ENCODE data around the gene ZNF71. TPM values are rescaled to one million over a fixed set of nuclear protein-coding genes. Genes with fewer than 3 reads are reported as not detected.
A peak's percentile ranks its signal among the peaks of the same experiment; 100 is the strongest.

Gene ZNF71
- total and polyA plus RNA-seq, 2 donors, result 3.5 to 5.1 TPM

GRCh38 chr19:56573914-56574313 lies 21.2 kb upstream of the ZNF71 start:
- no peaks in the 10 kb centered on the region for H3K27me3 ChIP-seq (ENCODE audit: control insufficient read depth in 2 of 2, insufficient read depth in 1 of 2, low read length in 1 of 2)
- 97% methylated on average over 3 of the region's 3 CpGs for WGBS
- H3K27ac ChIP-seq (ENCODE audit: low read depth in 1 of 2, low read length in 1 of 2), result no peak overlapping the region
- H3K9me3 ChIP-seq (ENCODE audit: control insufficient read depth in 2 of 2, insufficient read depth in 1 of 2, low read length in 1 of 2), result peaks cover 3 to 17% of the 10 kb centered on the region in 2 donors
- H3K4me1 ChIP-seq (ENCODE audit: control insufficient read depth in 2 of 2, insufficient read depth in 2 of 2, low read length in 2 of 2), result no peaks in the 10 kb centered on the region
- no peak for DNase-seq (ENCODE audit: low read depth in 6 of 9, low spot score in 9 of 9)
- H3K36me3 ChIP-seq (ENCODE audit: control insufficient read depth in 2 of 2, insufficient read depth in 2 of 2, low read length in 1 of 2), result peaks cover 21 to 25% of the 10 kb centered on the region in 2 donors
- no peak overlapping the region for H3K4me3 ChIP-seq (ENCODE audit: low read length in 2 of 2)

GRCh38 chr19:56577719-56578602 lies 17.1 kb upstream of the ZNF71 start:
- Histone ChIP-seq H3K36me3 (ENCODE audit: control insufficient read depth in 2 of 2, insufficient read depth in 2 of 2, low read length in 1 of 2) (peaks cover 5 to 12% of the 10 kb centered on the region in 2 donors), H3K27me3 (ENCODE audit: control insufficient read depth in 2 of 2, insufficient read depth in 1 of 2, low read length in 1 of 2) (no peaks in the 10 kb centered on the region), H3K4me1 (ENCODE audit: control insufficient read depth in 2 of 2, insufficient read depth in 2 of 2, low read length in 2 of 2) (no peaks in the 10 kb centered on the region), H3K4me3 (ENCODE audit: low read length in 2 of 2) (no peak overlapping the region), H3K9me3 (ENCODE audit: control insufficient read depth in 2 of 2, insufficient read depth in 1 of 2, low read length in 1 of 2) (peaks cover 6 to 12% of the 10 kb centered on the region in 2 donors), H3K27ac (ENCODE audit: low read depth in 1 of 2, low read length in 1 of 2) (no peak overlapping the region)
- WGBS, result 98% methylated on average over 11 of the region's 11 CpGs
- DNase-seq (ENCODE audit: low read depth in 6 of 9, low spot score in 9 of 9), result no peak

- Histone ChIP-seq H3K4me1 (ENCODE audit: control insufficient read depth in 2 of 2, insufficient read depth in 2 of 2, low read length in 2 of 2) (peaks cover 4 to 7% of the 10 kb centered on the region in 2 donors), H3K4me3 (ENCODE audit: low read length in 2 of 2) (no peak overlapping the region), H3K27me3 (ENCODE audit: control insufficient read depth in 2 of 2, insufficient read depth in 1 of 2, low read length in 1 of 2) (no peaks in the 10 kb centered on the region), H3K9me3 (ENCODE audit: control insufficient read depth in 2 of 2, insufficient read depth in 1 of 2, low read length in 1 of 2) (peaks cover 4 to 10% of the 10 kb centered on the region in 2 donors), H3K27ac (ENCODE audit: low read depth in 1 of 2, low read length in 1 of 2) (no peak overlapping the region), H3K36me3 (ENCODE audit: control insufficient read depth in 2 of 2, insufficient read depth in 2 of 2, low read length in 1 of 2) (peaks cover 3 to 5% of the 10 kb centered on the region in 2 donors)
- 72% methylated on average over 4 of the region's 4 CpGs for WGBS
- no peak for DNase-seq (ENCODE audit: low read depth in 6 of 9, low spot score in 9 of 9)
Measured at GRCh38 chr19:56594446-56594782, 688 bp upstream of the ZNF71 start.

GRCh38 chr19:56595548-56595899 lies 422 bp downstream of the ZNF71 start:
- 1% methylated on average over 4 of the region's 4 CpGs for WGBS
- H3K9me3 ChIP-seq (ENCODE audit: control insufficient read depth in 2 of 2, insufficient read depth in 1 of 2, low read length in 1 of 2), result no peaks in the 10 kb centered on the region
- peak overlapping the region; percentile 75 to 79 for H3K4me3 ChIP-seq (ENCODE audit: low read length in 2 of 2)
- H3K27ac ChIP-seq (ENCODE audit: low read depth in 1 of 2, low read length in 1 of 2), result no peak overlapping the region
- DNase-seq (ENCODE audit: low read depth in 6 of 9, low spot score in 9 of 9), result peak in 1 of 9 donors; percentile 3
- H3K36me3 ChIP-seq (ENCODE audit: control insufficient read depth in 2 of 2, insufficient read depth in 2 of 2, low read length in 1 of 2), result peaks cover 3 to 5% of the 10 kb centered on the region in 2 donors
- peaks cover 4 to 7% of the 10 kb centered on the region in 2 donors for H3K4me1 ChIP-seq (ENCODE audit: control insufficient read depth in 2 of 2, insufficient read depth in 2 of 2, low read length in 2 of 2)
- H3K27me3 ChIP-seq (ENCODE audit: control insufficient read depth in 2 of 2, insufficient read depth in 1 of 2, low read length in 1 of 2), result no peaks in the 10 kb centered on the region

GRCh38 chr19:56596676-56597075 lies 1.6 kb downstream of the ZNF71 start:
- no peak overlapping the region for H3K27ac ChIP-seq (ENCODE audit: low read depth in 1 of 2, low read length in 1 of 2)
- H3K9me3 ChIP-seq (ENCODE audit: control insufficient read depth in 2 of 2, insufficient read depth in 1 of 2, low read length in 1 of 2), result peaks cover 8 to 10% of the 10 kb centered on the region in 2 donors
- DNase-seq (ENCODE audit: low read depth in 6 of 9, low spot score in 9 of 9), result no peak
- peaks cover 14% of the 10 kb centered on the region in 2 donors for H3K36me3 ChIP-seq (ENCODE audit: control insufficient read depth in 2 of 2, insufficient read depth in 2 of 2, low read length in 1 of 2)
- H3K4me1 ChIP-seq (ENCODE audit: control insufficient read depth in 2 of 2, insufficient read depth in 2 of 2, low read length in 2 of 2), result peaks cover 4 to 7% of the 10 kb centered on the region in 2 donors
- WGBS, result 86% methylated on average over 4 of the region's 4 CpGs
- no peaks in the 10 kb centered on the region for H3K27me3 ChIP-seq (ENCODE audit: control insufficient read depth in 2 of 2, insufficient read depth in 1 of 2, low read length in 1 of 2)
- no peak overlapping the region for H3K4me3 ChIP-seq (ENCODE audit: low read length in 2 of 2)

- no peak for DNase-seq (ENCODE audit: low read depth in 6 of 9, low spot score in 9 of 9)
- Histone ChIP-seq H3K27ac (ENCODE audit: low read depth in 1 of 2, low read length in 1 of 2) (no peak overlapping the region), H3K9me3 (ENCODE audit: control insufficient read depth in 2 of 2, insufficient read depth in 1 of 2, low read length in 1 of 2) (peaks cover 8 to 10% of the 10 kb centered on the region in 2 donors), H3K36me3 (ENCODE audit: control insufficient read depth in 2 of 2, insufficient read depth in 2 of 2, low read length in 1 of 2) (peaks cover 14 to 15% of the 10 kb centered on the region in 2 donors), H3K27me3 (ENCODE audit: control insufficient read depth in 2 of 2, insufficient read depth in 1 of 2, low read length in 1 of 2) (no peaks in the 10 kb centered on the region), H3K4me1 (ENCODE audit: control insufficient read depth in 2 of 2, insufficient read depth in 2 of 2, low read length in 2 of 2) (peaks cover 4 to 7% of the 10 kb centered on the region in 2 donors), H3K4me3 (ENCODE audit: low read length in 2 of 2) (no peak overlapping the region)
- WGBS, result 98% methylated on average over 4 of the region's 4 CpGs
Measured at GRCh38 chr19:56597696-56598095, 2.6 kb downstream of the ZNF71 start.

GRCh38 chr19:56601375-56601774 lies 6.3 kb downstream of the ZNF71 start:
- Histone ChIP-seq H3K36me3 (ENCODE audit: control insufficient read depth in 2 of 2, insufficient read depth in 2 of 2, low read length in 1 of 2) (peaks cover 14 to 18% of the 10 kb centered on the region in 2 donors), H3K4me1 (ENCODE audit: control insufficient read depth in 2 of 2, insufficient read depth in 2 of 2, low read length in 2 of 2) (no peaks in the 10 kb centered on the region), H3K27me3 (ENCODE audit: control insufficient read depth in 2 of 2, insufficient read depth in 1 of 2, low read length in 1 of 2) (no peaks in the 10 kb centered on the region), H3K9me3 (ENCODE audit: control insufficient read depth in 2 of 2, insufficient read depth in 1 of 2, low read length in 1 of 2) (peaks cover 17 to 24% of the 10 kb centered on the region in 2 donors), H3K27ac (ENCODE audit: low read depth in 1 of 2, low read length in 1 of 2) (no peak overlapping the region), H3K4me3 (ENCODE audit: low read length in 2 of 2) (no peak overlapping the region)
- no peak for DNase-seq (ENCODE audit: low read depth in 6 of 9, low spot score in 9 of 9)
- WGBS, result 98% methylated on average over 3 of the region's 3 CpGs

GRCh38 chr19:56603829-56604228 lies 8.7 kb downstream of the ZNF71 start:
- H3K36me3 ChIP-seq (ENCODE audit: control insufficient read depth in 2 of 2, insufficient read depth in 2 of 2, low read length in 1 of 2), result peaks cover 10 to 15% of the 10 kb centered on the region in 2 donors
- no peak overlapping the region for H3K4me3 ChIP-seq (ENCODE audit: low read length in 2 of 2)
- no peak for DNase-seq (ENCODE audit: low read depth in 6 of 9, low spot score in 9 of 9)
- peaks cover 18 to 30% of the 10 kb centered on the region in 2 donors for H3K9me3 ChIP-seq (ENCODE audit: control insufficient read depth in 2 of 2, insufficient read depth in 1 of 2, low read length in 1 of 2)
- no peaks in the 10 kb centered on the region for H3K4me1 ChIP-seq (ENCODE audit: control insufficient read depth in 2 of 2, insufficient read depth in 2 of 2, low read length in 2 of 2)
- H3K27me3 ChIP-seq (ENCODE audit: control insufficient read depth in 2 of 2, insufficient read depth in 1 of 2, low read length in 1 of 2), result no peaks in the 10 kb centered on the region
- no peak overlapping the region for H3K27ac ChIP-seq (ENCODE audit: low read depth in 1 of 2, low read length in 1 of 2)
- WGBS, result 80% methylated on average over 6 of the region's 6 CpGs

GRCh38 chr19:56608274-56608964 lies 13.3 kb downstream of the ZNF71 start:
- DNase-seq (ENCODE audit: low read depth in 6 of 9, low spot score in 9 of 9), result no peak
- H3K36me3 ChIP-seq (ENCODE audit: control insufficient read depth in 2 of 2, insufficient read depth in 2 of 2, low read length in 1 of 2), result peaks cover 0 to 9% of the 10 kb centered on the region in 2 donors
- no peak overlapping the region for H3K4me3 ChIP-seq (ENCODE audit: low read length in 2 of 2)
- H3K9me3 ChIP-seq (ENCODE audit: control insufficient read depth in 2 of 2, insufficient read depth in 1 of 2, low read length in 1 of 2), result peaks cover 12 to 24% of the 10 kb centered on the region in 2 donors
- no peak overlapping the region for H3K27ac ChIP-seq (ENCODE audit: low read depth in 1 of 2, low read length in 1 of 2)
- no peaks in the 10 kb centered on the region for H3K4me1 ChIP-seq (ENCODE audit: control insufficient read depth in 2 of 2, insufficient read depth in 2 of 2, low read length in 2 of 2)
- 97% methylated on average over 8 of the region's 8 CpGs for WGBS
- H3K27me3 ChIP-seq (ENCODE audit: control insufficient read depth in 2 of 2, insufficient read depth in 1 of 2, low read length in 1 of 2), result no peaks in the 10 kb centered on the region

Data from thymus (tissue), 11 donors.